Transverse colon (tissue), 4 donors: ENCODE measurements around the gene APOBEC3H.
"Not testable (repeated sequence)": the region's sequence is repeated elsewhere in the genome, so short reads cannot be mapped to it uniquely, and the experiment has no call there.

Source experiments
- POLR2AphosphoS5 ChIP-seq, 3 donors: sonication (generic); formaldehyde crosslinking; IDR thresholded peaks; one replicate each; pipeline ENCODE4 v1.6.1; 2016; ENCODE audit warnings: antibody characterized with exemption in 3 of 3
- TF ChIP-seq, protein P1 (sequence below), 5 experiments: fragments of 200-600 bp in 3 of 5; fragments of 450-650 bp in 2 of 5; sonication (generic) in 3 of 5; IDR thresholded peaks; 1 replicate in 2 of 5; 2 replicates in 3 of 5; pipeline ENCODE4 v1.5.1; 2016 to 2017; ENCODE audit warnings: antibody characterized with exemption in 5 of 5, inconsistent platforms in 3 of 5, mild to moderate bottlenecking in 2 of 5, moderate library complexity in 1 of 5

DNA sequence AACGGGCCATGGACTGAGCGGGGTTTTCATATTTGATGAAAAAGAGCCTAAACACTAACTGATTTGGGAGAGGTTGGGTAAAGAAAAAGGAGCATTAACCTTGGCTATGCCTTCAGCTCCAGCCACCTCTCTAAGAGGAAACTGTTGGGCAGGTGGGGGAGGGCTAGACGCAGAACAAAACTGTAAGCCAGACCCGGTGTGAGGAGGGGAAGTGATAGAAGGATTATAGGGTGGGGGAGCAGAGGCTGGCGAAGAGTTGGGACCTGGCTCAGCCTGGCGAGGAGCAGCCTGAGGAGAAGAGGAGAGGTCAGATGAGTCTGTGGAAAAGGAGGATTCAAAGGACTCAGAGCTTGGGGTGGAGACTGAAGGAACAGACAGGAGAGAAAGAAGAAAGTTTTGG is 35.8 kb upstream of the APOBEC3H start:
- TF ChIP-seq, protein P1, sequence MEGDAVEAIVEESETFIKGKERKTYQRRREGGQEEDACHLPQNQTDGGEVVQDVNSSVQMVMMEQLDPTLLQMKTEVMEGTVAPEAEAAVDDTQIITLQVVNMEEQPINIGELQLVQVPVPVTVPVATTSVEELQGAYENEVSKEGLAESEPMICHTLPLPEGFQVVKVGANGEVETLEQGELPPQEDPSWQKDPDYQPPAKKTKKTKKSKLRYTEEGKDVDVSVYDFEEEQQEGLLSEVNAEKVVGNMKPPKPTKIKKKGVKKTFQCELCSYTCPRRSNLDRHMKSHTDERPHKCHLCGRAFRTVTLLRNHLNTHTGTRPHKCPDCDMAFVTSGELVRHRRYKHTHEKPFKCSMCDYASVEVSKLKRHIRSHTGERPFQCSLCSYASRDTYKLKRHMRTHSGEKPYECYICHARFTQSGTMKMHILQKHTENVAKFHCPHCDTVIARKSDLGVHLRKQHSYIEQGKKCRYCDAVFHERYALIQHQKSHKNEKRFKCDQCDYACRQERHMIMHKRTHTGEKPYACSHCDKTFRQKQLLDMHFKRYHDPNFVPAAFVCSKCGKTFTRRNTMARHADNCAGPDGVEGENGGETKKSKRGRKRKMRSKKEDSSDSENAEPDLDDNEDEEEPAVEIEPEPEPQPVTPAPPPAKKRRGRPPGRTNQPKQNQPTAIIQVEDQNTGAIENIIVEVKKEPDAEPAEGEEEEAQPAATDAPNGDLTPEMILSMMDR (IDR thresholded peaks at IDR 0.05) = not testable (repeated sequence)
- TF ChIP-seq POLR2AphosphoS5 (IDR thresholded peaks at IDR 0.05) = not testable (repeated sequence)
